ENCODE measurements around the gene LHFPL2.
A peak's percentile ranks its signal among the peaks of the same experiment; 100 is the strongest.

The LHFPL2 gene

GRCh38 chr5:78522476-78523260 is 125.9 kb downstream of the LHFPL2 start:
- no peak for DNase-seq (ENCODE audit: low read depth in 2 of 2)

GRCh38 chr5:78521455-78521854 is 127.1 kb downstream of the LHFPL2 start:
- DNase-seq (ENCODE audit: low read depth in 2 of 2), result no peak

- DNase-seq (ENCODE audit: low read depth in 2 of 2), result no peak
These were observed 129.2 kb downstream of the LHFPL2 start for GRCh38 chr5:78519198-78519941.

- DNase-seq (ENCODE audit: low read depth in 2 of 2), result no peak
These were observed 130.0 kb downstream of the LHFPL2 start for GRCh38 chr5:78518365-78519197.

DNA sequence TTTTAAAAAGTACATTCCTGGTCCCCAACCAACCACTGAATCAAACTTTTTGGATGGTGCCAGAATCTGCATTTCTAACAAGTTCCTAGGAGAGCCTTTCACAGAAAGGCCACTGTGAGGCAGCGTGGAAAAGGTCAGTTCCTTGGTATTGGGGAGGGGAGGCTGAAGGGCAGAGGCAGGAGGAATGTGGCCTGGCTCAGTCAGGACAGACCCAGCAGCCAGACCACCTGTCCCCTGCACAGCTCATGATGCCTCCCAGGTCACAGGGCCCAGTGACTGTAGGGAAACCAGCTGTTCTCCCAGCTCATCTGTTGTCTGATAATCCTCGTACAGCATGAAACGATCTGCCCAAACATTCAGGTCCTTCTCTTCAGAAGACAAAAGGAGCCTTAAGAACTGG is 132.9 kb downstream of the LHFPL2 start:
- no peak for DNase-seq (ENCODE audit: low read depth in 2 of 2)

GRCh38 chr5:78514427-78515330 is 133.9 kb downstream of the LHFPL2 start:
- no peak for DNase-seq (ENCODE audit: low read depth in 2 of 2)

DNA sequence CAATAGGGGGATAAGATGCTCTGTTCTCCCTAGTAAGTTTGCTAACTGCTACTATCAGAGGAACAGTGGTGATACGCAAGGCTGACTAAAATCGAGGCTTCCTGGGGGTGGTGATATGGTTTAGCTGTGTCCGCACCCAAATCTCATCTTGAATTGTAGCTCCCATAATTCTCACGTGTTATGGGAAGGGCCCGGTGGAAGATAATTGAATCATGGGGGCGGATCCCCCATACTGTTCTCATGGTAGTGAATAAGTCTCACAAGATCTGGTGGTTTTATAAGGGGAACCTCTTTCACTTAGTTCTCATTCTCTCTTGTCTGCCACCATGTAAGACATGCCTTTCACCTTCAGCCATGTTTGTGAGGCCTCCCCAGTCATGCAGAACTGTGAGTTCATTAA is 135.1 kb downstream of the LHFPL2 start:
- DNase-seq (ENCODE audit: low read depth in 2 of 2), result no peak

DNA sequence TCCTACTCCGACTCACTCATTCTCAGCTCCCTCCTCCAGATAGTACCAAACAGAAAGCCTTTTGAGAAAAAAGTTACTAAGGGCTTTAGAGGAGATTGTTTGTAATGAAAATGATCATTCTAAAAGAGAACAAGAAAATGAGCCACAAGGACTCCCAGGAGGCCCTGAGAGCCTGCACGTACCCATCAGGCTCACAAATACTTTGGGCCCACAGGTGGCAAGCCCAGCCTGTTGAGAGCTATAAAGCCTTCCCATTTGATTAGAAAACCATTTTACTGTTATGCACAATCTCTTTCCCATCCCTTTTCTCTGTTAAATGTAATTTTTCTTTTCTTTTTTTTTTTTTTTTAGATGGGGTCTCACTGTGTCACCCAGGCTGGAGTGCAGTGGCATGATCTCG is 136.1 kb downstream of the LHFPL2 start:
- no peak for DNase-seq (ENCODE audit: low read depth in 2 of 2)

GRCh38 chr5:78511121-78511906 is 137.3 kb downstream of the LHFPL2 start:
- no peak for DNase-seq (ENCODE audit: low read depth in 2 of 2)

- peak in 1 of 2 donors; percentile 20 for DNase-seq (ENCODE audit: low read depth in 2 of 2)
These were observed 138.4 kb downstream of the LHFPL2 start for GRCh38 chr5:78509884-78510769.

GRCh38 chr5:78509145-78509865 is 139.3 kb downstream of the LHFPL2 start:
- no peak for DNase-seq (ENCODE audit: low read depth in 2 of 2)

DNA sequence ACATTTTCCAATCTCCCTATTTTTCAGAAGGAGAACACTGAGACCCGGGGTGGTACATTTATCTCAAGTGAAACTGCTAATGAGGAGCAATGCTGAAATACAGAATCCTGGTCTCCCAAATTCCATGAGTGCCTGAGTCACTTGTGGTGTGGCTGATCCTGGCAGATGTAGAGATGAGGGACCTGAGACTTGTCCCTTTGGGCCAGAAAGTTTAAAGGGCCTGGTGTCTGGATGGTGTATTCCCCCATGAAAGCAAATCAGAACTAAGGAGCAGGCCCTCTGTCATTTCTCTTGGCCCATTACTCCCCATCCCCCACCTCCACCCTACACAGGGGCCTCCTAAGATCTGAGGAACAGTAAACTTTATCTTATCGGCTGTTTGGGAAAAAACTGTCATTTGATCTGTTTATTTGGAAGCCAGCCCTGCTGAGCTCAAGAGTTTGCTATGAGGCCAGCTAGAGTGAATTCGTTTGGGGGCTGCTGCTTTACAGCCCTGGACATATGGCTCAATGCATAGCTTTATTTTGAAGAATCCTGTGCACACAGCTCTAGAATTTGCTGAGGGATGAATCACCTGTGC is 140.3 kb downstream of the LHFPL2 start:
- DNase-seq (ENCODE audit: low read depth in 2 of 2), result no peak

- no peak for DNase-seq (ENCODE audit: low read depth in 2 of 2)
These were observed 141.0 kb downstream of the LHFPL2 start for GRCh38 chr5:78507531-78507930.

GRCh38 chr5:78506261-78507024 is 142.1 kb downstream of the LHFPL2 start:
- no peak for DNase-seq (ENCODE audit: low read depth in 2 of 2)

DNA sequence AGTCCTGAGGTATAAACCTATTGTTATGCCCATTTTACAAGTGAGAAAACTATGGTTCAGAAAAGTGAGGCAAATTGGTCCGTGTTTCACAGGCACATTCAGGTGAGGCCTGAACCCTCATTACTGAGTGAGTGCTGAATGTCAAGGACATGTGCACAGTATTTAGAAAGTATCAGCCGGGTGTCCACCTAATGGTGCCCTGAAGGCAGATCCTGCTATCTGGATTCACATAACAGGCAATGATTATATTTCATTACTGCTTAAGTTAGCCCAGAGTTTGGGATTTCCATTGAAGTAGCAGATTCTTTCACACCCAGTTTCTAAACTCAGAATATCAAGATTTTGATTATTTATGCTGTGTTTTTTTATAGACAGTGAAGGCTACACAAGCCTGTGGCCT is 142.7 kb downstream of the LHFPL2 start:
- no peak for DNase-seq (ENCODE audit: low read depth in 2 of 2)

DNA sequence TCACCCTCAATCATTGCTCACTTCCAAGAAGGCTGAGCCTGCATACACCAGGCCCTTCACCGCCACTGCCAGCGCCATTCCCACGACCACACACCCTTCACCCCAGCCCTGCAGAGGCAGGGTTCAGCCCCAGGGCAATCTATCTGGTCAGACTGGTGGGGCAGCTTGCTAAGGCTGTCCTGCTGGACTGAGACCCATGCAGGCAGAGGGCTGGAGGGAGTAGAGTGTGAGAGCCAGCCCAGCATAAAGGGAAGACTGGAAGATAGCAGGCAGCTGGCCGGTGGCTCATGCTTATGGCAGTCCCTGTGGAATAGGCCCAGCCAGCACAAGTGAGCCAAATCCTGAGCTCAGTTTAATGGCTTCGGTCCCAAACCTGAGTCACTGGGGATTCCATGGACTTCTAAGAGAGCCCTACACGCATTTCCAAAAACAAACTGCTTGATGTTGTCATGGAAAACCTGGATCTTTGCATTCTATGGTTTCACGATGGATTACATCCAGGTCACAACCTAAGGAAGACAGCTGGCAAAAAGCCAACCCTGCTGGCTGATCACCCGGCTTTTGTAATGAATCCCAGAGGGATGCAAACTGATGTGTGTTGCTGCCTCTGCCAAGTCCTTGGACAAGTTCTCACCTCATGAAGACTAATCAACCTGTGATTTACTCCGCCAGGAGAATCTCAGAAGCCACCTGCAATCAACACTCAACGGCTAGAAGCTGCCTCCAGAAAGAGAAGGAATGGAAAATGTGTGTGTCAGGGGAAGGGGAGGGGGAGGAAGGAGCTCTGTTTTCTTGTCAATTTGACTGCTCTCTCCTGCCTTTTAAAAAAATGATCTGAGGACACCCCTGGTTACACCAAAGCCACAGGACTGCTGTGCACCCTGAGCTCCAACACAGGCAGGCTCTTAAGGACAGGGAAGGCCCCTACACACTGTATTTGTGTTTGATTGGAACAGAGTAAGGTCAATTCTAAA is 143.6 kb downstream of the LHFPL2 start:
- DNase-seq (ENCODE audit: low read depth in 2 of 2), result no peak

Measured in stimulated activated CD8-positive, alpha-beta memory T cell treated with anti-CD3 and anti-CD28 coated beads, Interleukin-7, amount 100 ng/mL, for 4 hours (primary cell).